Measurements from ENCODE around the gene NIN.
A peak's percentile ranks its signal among the peaks of the same experiment; 100 is the strongest.
"Not testable (repeated sequence)": the region's sequence is repeated elsewhere in the genome, so short reads cannot be mapped to it uniquely, and the experiment has no call there.

NIN gene

DNA sequence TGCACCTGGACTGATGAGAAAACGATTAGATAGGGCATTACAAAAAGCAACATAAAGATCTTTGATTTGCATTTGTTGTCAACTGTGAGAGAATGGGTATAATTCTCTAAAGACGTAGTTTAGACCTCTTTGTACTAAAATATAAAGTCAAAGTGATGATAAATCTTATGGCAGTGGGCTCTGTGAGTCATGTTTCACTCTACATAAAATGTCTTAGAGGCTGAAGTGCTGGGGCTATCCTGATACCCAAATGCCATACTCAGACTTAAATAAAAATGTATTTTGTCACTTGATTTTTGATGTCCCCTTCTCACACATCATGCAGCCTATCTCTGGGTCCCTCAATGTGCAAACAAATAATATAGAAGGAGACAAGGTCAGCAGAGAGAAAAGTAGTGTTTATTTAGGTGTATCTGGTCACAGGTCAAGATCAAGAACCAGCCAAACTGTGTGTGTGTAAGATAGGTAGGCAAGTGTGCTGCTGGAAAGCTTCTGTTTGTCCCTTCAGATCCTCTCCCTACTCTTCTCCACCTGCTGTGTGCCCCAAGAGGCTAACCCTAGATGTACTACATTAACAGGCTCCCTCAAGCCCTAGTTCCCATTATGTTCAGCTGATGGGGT, 7.0 kb upstream of the NIN start:
- DNase-seq (ENCODE audit: low read depth in 2 of 2) = no peak

DNA sequence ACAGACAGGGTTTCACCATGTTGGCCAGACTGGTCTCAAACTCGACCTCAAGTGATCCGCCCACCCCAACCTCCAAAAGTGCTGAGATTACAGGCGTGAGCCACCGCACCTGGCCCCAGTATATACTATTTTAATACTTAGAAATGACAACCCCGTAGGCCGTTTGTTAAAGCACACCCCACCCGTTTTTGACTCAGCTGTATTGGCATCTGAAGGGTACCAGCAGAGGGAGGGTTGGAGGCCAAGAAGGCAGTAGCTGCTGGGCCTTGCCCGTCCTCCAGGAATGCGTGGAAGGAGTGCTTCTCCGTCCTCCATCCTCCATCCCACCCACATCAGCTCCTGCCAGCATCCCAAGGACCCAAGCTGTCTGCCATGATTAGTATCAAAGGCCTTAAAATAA, 6.3 kb upstream of the NIN start:
- no peak for DNase-seq (ENCODE audit: low read depth in 2 of 2)

DNA sequence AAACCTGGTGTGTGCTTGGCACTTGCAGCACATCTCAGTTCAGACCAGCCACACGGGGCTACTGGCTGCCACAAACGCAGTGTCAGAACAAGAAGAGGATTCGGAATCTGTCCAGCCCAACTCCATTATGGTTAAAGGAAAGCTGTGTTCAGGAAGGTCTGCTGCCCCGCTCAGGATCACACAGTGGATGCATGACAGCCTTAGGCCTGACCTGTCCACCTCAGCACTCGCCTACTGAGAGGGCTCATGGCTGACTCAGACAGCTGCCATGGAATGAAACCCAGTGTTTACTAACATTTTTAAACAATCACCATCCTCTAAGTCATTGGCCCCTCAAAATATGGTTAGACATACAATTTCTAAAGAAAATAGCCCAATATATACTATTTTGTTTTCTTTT, 5.6 kb upstream of the NIN start:
- DNase-seq (ENCODE audit: low read depth in 2 of 2) = no peak

DNA sequence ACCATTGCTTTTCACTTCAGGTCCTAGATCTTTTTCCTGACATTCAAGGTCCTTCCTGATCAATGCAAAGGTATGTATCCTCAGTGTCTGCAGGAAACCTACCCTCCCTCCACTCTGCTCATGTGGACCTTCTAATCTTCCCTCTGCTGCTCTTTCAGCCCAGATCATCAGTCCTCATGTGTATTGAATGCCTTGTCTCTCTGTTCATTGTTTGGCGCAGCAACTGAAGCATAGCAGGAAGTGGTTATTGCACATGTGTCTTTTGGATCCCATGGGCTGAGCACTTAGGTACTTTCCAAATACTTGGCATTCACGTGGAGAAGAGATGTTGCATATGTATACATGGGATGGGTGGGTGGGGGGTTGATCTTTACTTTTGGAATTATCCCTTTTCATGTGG, 4.3 kb upstream of the NIN start:
- no peak for DNase-seq (ENCODE audit: low read depth in 2 of 2)

DNA sequence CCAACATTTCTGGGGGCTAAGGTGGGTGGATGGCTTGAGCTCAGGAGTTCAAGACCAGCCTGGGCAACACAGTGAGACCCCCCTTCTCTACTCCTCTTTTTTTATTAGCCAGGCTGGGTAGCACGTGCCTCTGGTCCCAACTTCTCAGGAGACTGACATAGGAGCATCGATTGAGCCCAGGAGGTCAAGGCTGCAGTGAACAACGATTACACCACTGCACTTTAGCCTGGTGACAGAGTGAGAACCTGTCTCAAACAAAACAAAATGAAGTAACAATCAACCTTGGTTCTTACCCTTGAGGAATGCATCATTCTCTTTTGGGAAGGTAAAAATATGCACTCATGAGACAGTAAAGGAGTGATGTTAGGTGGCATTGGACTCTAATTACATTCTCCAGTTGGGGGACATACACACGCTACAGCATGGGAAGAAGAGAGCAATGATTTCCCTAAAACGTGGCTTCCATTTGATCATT, 3.9 kb upstream of the NIN start:
- DNase-seq (ENCODE audit: low read depth in 2 of 2) = no peak

DNA sequence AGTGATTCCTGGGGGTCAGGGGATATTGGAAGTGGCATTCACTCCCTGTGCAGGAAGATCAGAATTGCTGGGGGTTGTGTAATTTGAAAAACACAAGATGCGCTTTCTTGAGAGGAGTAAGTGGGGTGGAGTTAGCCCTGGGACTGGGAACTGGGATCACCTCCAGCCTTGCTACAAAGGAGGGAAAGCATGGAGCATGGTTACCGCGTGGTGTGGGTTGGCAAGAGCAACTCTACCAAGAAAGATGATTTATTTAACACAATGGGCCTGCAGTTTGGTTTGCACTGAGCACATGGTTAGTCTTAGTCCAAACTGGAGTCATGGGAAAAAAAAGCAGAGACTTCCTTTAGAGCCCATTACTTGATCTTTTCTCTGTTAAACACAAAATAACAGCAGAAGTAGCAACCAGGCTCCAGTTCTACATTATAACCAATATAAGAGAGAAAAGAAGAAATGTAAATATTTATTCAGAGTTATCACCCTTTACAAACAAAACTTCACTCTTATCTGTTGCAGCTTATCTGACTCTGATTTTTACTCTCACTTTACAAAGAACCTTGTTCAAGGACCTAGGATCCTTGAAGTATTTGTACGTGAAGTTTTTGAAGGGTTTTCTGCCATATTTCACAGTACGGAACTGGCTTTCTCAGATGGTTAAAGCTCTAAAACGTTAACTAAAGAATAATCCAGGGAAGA, 2.1 kb upstream of the NIN start:
- no peak for DNase-seq (ENCODE audit: low read depth in 2 of 2)

DNA sequence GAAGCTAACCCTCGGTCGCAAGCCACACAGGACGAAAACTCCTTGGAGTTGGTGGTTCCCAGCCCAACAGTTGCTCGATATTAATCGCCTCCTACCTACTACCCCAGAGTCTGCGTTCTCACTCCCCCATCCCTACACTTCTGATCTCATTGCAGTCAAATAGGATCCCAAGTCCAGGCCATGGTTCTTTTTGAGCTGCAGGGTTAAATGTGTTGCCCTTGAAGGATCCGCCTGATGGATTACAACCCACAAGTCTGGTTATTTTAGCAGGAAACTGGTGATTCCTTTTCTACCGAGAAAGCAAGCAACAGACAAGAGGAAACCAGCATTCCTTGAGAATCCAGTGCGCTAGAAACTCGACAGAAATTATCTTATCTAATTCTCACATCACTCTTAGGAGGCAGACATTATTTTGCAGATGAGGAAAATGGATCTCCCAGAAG, 785 bp upstream of the NIN start:
- no peak for DNase-seq (ENCODE audit: low read depth in 2 of 2)

DNA sequence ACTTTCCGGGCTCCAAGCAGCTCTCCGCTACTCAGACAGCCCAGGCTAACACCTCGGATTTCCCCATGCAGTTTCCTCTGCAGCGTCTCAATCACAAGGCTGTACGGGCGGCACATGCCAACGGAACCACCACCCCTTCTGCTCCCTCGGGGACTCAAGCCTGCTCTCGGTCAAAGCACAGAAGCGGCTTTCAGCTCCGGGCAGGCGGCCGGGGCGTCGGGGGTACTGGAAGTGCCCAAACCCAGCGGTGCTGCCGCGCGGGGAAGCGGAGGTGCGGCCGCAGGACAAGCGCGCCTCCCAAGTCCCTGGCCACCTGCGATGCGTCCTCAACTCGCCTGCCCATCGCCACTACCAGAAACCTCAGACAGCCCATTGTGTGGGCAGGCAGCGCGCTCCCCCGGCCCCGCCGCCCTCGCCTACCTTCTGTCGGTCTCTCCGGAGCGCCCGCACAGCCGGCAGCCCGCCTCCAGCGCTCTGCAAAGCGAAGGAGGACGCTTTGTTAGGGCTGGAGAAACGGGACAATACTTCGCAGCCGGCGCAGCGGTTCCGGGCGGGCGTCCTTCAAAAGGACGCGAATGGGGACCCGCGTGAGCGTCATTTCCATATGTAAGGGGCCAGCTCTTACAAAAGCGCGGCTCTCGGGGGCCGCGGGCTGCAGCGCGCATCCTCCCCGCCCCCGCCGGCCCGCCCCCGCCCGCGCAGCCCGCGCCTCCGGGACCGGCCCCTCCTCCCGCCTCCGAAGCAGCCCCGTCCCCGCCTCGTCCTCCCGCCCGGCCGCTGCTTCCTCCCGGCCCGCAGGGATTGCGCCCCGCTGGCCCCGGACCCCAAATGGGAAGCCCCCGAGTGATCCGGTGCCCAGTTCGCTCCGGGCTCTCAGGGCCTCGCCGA, 674 bp downstream of the NIN start:
- peak; percentile 37 to 43 for DNase-seq (ENCODE audit: low read depth in 2 of 2)

DNA sequence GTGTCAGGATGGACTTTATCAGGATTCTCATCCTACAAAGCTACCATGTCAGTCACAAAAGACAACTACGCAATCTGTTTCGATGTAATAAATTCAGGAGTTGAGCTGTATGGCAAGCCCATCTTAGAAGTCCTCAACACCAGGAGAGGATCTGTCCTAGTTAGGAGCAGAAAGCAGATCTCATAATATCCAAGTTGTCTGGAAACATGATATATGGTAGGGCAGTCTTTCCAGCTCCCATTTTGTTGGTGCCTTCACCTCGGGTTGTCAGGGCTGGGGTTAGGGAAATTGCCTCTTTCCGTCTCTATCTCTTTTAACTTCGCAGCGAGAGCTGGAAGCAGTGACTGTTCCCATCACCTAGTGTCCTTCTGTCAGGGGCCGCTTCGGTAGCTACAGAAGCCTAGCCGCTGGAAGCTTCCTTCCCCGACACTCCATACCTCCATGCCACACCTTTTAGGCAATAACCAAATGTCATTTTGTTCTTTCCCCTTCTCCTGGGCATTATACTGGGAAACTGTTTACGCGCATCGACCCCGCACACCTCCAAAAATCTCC, 1.4 kb downstream of the NIN start:
- no peak for DNase-seq (ENCODE audit: low read depth in 2 of 2)

DNA sequence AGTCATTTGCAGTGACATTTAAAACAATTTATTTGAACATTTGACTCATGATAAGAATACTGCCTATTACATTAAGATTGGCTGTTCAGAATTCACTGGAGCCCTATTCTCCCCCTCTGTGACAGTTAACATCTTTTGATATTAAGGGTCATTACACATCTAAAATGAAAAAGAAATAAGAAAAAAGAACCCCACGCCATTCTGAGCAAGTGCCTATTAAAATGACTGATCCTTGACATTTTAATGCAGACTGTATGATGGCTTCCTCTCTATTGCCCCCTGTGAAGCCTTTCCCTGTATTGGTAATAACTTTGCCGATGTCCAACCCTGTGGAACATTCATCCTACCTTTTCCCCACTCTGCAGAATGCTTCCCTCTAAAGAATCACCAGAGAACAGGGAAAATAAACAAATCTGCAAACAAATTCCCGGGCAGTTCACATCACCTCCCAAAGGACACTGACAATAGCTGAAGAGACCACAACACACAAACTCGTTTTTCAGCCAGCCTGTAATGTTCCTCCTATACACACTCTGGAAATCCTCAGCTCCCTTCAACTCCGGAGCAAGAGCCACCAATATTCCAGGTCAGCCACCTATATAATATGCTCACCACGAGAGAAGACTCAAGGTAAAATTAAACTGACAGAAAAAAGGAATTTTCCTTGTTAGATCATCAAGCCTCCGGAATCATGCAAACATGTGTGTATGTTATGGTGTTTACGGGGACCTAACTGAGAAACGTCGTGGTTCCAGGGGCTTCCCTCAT, 2.1 kb downstream of the NIN start:
- DNase-seq (ENCODE audit: low read depth in 2 of 2) = no peak

DNA sequence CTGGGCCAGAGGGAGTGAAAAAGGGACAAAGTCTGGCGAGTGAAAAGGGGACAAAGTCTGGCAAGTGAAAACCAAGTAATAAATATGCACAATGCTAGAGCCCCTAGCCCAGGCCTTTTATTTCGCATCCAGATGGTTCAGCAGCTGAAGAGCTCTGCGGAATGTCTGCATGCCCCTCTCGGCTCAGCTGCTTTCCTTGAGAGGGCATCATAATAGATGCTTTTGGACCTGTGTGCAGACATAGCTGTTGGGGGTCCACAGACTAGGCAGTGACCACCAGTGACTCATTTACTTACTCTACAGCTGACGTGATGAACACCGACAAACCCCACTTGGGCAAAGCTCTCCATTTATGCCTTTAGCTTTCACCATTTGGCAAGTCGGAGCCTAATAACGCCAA, 4.3 kb downstream of the NIN start:
- DNase-seq (ENCODE audit: low read depth in 2 of 2) = no peak

DNA sequence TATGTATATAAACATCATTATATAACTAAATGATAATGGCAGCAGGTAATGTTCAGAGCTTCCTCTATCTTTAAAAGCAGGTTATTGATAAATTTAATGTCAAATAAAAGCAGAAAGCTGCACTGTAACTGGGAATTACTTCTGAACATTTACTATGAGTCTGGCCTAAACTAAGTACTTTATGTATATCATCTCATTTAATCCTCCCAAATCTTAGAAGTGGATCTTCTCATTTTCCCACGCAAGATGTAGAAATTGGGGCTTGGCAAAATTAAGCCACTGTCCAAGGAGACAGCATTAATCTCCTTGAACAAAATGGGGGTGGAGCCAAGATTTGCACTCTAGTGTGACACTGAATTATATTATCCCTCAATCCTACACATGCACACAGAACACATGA, 5.7 kb downstream of the NIN start:
- DNase-seq (ENCODE audit: low read depth in 2 of 2) = no peak

DNA sequence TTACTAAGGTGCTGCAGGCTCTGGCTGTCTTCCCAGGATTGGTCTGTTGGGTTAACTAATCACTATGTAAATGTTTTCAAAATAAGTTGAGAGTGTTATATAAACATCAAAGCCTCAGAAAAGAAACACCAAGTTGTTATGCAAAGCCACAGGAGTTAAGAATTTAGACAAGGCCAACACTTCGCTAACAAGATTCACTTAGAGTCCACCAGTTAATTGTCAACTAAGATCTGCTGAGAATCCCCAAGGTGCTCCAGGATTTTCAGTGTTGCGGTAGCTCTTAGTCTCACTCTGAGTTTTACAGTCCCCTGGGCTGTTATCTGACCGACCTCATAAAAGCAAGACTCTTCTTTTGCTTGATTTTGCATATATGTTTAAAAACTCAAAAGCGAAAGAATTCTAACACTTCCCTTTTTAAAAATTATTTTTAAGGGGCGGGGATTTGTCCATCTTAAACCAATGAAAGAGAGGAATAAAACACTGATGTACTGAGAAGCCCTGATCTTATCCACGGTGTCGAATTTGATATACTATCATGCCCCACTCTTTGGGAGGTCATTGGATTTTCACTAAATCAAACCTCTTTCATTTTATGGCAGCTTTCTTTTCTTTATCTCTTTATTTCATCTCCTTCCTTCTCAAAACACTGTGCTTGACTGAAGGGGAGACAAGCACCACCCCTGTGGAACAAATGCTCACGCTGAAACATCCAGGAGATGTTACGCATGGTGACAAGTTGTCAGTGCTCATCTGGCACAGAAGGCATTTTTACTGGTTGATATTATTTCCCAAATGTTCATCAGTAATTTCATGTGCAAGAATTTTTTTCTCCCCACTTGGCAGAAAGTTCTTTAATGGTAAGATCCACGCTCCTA, 7.0 kb downstream of the NIN start:
- no peak for DNase-seq (ENCODE audit: low read depth in 2 of 2)

DNA sequence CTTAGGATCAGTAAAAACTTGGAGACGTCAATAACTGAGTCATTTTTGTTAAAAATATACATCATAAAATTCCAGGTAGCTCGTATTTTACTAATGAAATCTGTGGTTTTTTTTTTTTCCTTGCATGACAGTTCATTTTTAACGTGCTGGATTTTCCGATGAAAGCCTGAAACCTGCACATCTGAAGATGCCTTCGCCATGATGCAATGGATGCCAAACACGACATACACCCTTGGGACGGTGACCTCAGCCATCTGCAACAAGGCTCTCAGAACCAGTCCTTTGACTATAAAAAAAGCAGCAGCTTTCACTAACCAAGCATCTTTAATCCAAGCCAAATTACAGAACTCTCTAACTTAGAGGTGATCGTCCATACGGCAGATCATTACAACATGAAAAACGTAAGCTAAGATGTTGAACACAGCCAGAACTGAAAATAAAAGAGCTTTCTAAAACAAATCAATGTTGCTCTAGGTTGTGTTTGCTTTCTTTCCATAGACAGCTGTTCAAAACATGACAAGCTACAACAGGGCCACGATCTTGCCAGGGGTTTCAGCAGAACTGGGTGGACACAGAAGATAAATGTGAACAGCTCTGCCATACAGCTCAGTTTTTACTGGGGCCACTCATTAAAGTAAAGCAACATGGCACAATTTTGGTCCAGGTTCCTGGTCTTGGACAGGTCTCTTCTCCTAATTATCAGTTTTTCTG, 7.8 kb downstream of the NIN start:
- DNase-seq (ENCODE audit: low read depth in 2 of 2) = no peak

DNA sequence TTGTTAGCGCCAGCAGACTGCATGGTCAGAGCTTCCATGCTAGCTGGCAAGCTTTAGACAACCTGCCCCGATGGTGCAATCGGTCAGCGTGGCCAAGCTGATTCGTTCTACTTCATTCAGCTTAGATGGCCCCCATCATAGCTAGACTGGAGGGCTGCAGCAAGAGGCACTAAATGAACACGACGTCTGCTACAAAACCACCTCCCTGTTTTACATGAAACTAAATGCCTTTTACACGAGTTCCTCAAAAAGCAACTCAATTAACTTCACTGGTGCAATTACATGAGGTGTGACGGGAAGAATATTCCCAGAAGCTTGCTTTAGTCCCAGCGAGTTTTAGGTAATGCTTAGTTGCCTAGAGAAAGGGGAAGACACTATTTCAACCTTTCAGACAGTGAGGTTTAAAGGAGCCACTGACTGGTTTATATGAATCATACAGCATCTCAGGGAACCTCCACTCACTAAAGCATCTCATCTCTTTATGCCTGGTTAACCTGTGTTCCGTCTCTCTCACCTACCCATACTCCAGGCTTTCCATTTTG, 8.4 kb downstream of the NIN start:
- DNase-seq (ENCODE audit: low read depth in 2 of 2) = no peak

DNA sequence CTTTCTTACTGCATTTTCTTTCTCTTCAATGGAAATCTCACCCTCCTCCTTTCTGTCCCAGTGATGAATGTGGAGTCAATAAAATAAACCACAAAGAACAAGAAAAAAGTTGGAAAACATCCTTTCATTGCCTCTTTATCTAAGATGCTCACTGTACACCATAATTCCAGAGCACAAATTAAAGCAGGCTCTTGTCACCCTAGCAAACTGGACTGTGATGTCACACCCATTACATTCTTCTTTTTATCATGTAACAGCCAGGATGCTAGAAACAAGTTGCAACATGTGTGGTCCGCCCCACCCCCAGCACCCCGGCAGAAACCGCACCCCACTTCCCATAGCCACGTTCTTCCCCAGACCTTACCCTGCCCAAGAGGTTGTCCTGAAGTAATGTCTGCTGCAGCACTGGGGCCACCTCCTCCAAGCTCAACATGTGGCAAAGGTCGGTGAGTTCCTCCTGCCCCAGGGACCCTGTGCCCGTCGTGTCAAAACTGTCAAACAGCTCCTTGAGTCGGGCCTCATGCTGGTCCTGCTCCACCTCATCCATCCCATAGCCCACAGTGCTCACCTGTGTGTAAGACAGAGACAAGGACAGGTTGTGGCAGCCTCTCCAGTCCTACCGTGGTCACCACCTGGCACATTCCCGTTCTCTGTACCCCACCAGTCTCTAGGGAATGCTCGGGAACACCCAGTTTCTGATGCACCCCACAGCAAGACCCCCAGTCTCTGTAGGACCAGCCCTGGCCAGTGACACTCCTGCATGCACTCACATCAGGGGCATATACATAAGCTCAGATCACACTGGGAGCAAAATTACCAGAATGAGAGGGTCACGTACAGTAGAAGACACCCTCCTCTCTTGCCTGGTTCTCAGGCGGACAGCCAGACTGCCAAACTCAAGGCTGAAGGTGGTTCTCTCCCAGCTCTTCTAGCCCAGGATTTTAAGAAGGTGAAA, 9.2 kb downstream of the NIN start:
- peak in 1 of 2 donors; percentile 27 for DNase-seq (ENCODE audit: low read depth in 2 of 2)

DNA sequence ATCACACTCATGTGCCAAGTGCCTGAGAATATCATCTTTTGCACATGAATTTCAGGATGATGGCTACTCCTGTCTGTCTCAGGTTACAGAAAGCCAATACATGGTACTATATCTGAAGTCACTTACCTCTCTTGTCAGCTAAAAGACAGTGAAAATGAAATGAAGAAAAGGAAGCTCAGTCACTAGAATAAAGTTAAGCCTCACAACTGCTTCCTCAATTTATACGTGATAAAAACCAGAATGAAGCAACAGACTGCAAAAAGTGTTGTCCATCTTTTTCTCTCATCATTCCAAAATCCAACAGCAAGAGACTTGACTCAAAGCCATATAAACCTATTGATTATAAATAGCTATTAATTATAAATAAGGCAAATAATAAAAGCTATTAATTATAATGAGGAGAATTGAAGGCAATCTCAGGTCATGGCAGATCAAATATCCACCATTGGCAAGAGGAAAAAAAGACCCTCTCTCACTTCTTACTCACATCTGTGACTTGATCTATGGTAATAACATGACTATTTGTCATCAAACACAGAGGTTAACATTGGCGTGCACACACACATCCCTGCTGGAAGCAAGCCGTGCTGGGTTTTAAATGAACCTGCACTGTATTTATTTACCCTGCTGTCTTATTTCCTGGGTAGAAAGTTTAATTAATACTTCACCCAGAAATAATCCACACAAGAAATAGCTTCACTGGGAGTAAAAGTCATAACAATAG, 10.0 kb downstream of the NIN start:
- no peak for DNase-seq (ENCODE audit: low read depth in 2 of 2)

DNA sequence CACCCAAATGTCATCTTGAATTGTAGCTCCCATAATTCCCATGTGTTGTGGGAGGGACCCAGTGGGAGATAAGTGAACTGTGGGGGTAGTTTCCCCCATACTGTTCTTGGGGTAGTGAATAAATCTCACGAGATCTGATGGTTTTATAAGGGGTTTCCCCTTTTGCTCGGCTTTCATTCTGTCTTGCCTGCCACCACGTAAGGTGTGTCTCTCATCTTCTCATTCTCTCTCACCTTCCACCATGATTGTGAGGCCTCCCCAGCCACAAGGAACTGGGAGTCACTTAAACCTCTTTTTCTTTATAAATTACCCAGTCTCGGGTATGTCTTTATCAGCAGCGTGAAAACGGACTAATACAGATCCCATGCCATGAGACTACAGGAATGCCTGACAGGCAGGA, 11.7 kb downstream of the NIN start:
- DNase-seq (ENCODE audit: low read depth in 2 of 2) = not testable (repeated sequence)
